Neuronal stem cell (in vitro differentiated cells): ENCODE results near the gene CRABP2.

Experiments used
- DNase-seq: peaks from one replicate; pipeline ENCODE4 v3.0.0-alpha.2; 2013; ENCODE audit warnings: low spot score
- H2AFZ ChIP-seq: one replicate; pipeline ENCODE4 v1.6.1; 2013; ENCODE audit warnings: mild to moderate bottlenecking, low read length, inconsistent platforms
- H2AK5ac ChIP-seq: 2 replicates; pipeline ENCODE4 v1.6.1; 2013; ENCODE audit warnings: low read depth, mild to moderate bottlenecking, inconsistent platforms, low read length, moderate library complexity, mixed read lengths
- H2BK120ac ChIP-seq: 2 replicates; pipeline ENCODE4 v1.6.1; 2013; ENCODE audit warnings: low read depth, mild to moderate bottlenecking, inconsistent platforms, low read length, moderate library complexity, mixed read lengths
- H2BK12ac ChIP-seq: one replicate; pipeline ENCODE4 v1.6.1; 2013; ENCODE audit warnings: low read length, inconsistent platforms
- H2BK15ac ChIP-seq: 2 replicates; pipeline ENCODE4 v1.6.1; 2013; ENCODE audit warnings: mild to moderate bottlenecking, low read length, inconsistent platforms, mixed read lengths
- H2BK5ac ChIP-seq: one replicate; pipeline ENCODE4 v1.6.1; 2013; ENCODE audit warnings: inconsistent platforms, mild to moderate bottlenecking, low read length, moderate library complexity
- H3K14ac ChIP-seq: one replicate; pipeline ENCODE4 v1.6.1; 2013; ENCODE audit warnings: low read length, inconsistent platforms
- H3K18ac ChIP-seq: 2 replicates; pipeline ENCODE4 v1.6.1; 2013; ENCODE audit warnings: low read length, inconsistent platforms
- H3K23ac ChIP-seq: 2 replicates; pipeline ENCODE4 v1.6.1; 2013; ENCODE audit warnings: low read depth, mild to moderate bottlenecking, mixed read lengths, low read length, inconsistent platforms; ENCODE audit not compliant: poor library complexity
- H3K27ac ChIP-seq: replicated peaks from 3 replicates; pipeline ENCODE4 v1.5.1; 2013; ENCODE audit warnings: low read length, inconsistent platforms
- H3K27me3 ChIP-seq, 3 experiments: 2 replicates each; pipeline ENCODE4 v1.6.1; 2013; ENCODE audit warnings: low read length in 3 of 3, mild to moderate bottlenecking in 2 of 3, inconsistent platforms in 1 of 3, low read depth in 1 of 3, mixed read lengths in 1 of 3, moderate library complexity in 1 of 3; ENCODE audit not compliant: control insufficient read depth in 3 of 3, insufficient read depth in 3 of 3
- H3K36me3 ChIP-seq, 2 donors: replicated peaks in 1 of 2; 2 replicates each; pipeline ENCODE4 v1.6.1; 2013; ENCODE audit warnings: low read length in 2 of 2; ENCODE audit not compliant: control insufficient read depth in 2 of 2, insufficient read depth in 2 of 2
- H3K4ac ChIP-seq: 2 replicates; pipeline ENCODE4 v1.6.1; 2013; ENCODE audit warnings: inconsistent platforms, mild to moderate bottlenecking, low read length, moderate library complexity
- H3K4me1 ChIP-seq, 2 donors: 1 replicate in 1 of 2; 2 replicates in 1 of 2; pipeline ENCODE4 v1.6.1; 2013; ENCODE audit warnings: low read length in 2 of 2, low read depth in 1 of 2; ENCODE audit not compliant: control insufficient read depth in 2 of 2, insufficient read depth in 1 of 2
- H3K4me2 ChIP-seq: one replicate; pipeline ENCODE4 v1.6.1; 2013; ENCODE audit warnings: mild to moderate bottlenecking, low read length, inconsistent platforms; ENCODE audit not compliant: insufficient read depth, poor library complexity, severe bottlenecking
- H3K4me3 ChIP-seq, 2 donors: 2 replicates each; pipeline ENCODE4 v1.5.1; 2013; ENCODE audit warnings: low read length in 2 of 2, mild to moderate bottlenecking in 2 of 2, inconsistent platforms in 1 of 2, moderate library complexity in 1 of 2
- H3K79me1 ChIP-seq: one replicate; pipeline ENCODE4 v1.6.1; 2013; ENCODE audit warnings: low read depth, mild to moderate bottlenecking, inconsistent platforms, low read length, moderate library complexity
- H3K9ac ChIP-seq: one replicate; pipeline ENCODE4 v1.6.1; 2013; ENCODE audit warnings: mild to moderate bottlenecking, low read depth, low read length, inconsistent platforms; ENCODE audit not compliant: poor library complexity
- H3K9me3 ChIP-seq, 2 donors: replicated peaks in 1 of 2; 2 replicates each; pipeline versions ENCODE3 to v1.6.1; 2013; ENCODE audit warnings: low read length in 2 of 2, mild to moderate bottlenecking in 2 of 2, inconsistent platforms in 1 of 2, low read depth in 1 of 2, mixed read lengths in 1 of 2, moderate library complexity in 1 of 2; ENCODE audit not compliant: control insufficient read depth in 2 of 2, insufficient read depth in 1 of 2
- H4K8ac ChIP-seq: one replicate; pipeline ENCODE4 v1.6.1; 2013; ENCODE audit warnings: low read depth, mild to moderate bottlenecking, inconsistent platforms, low read length, moderate library complexity
- H4K91ac ChIP-seq: one replicate; pipeline ENCODE4 v1.6.1; 2013; ENCODE audit warnings: low read length, low read depth, mild to moderate bottlenecking, inconsistent platforms; ENCODE audit not compliant: poor library complexity
- WGBS, 2 donors: extraction: QIAGEN DNeasy Blood & Tissue Kit; methylation state at CpG; one replicate each; pipeline ENCODE4 v1.1.7; 2013; ENCODE audit warnings: missing lambda C conversion rate in 2 of 2, mixed read lengths in 1 of 2; ENCODE audit not compliant: insufficient read length in 2 of 2, insufficient replicate concordance in 1 of 2; ENCODE audit errors: extremely low coverage in 2 of 2; 5-methylcytosine and 5-hydroxymethylcytosine counted together

Gene CRABP2

DNA sequence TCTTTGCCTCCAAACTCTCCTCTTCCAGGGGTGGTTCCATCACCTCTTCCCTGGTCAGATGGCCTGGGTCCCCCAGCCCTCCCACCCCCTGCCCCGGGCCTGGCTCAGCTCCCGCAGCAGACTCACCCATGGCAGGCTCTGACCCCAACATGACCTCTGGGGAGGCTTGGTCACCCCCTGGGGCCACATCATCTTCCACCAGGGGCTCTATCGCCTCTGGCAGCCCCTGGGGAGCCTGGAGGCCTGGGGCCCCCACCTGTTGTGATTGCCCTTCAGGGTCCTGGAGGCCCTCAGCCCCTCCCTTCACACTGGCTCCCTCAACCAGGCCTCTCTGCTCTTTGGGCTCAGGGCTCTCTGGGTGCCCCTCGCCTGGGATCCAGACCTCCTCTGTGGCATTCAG, 34.6 kb downstream of the CRABP2 start:
- DNase-seq = no peak
- H2BK15ac ChIP-seq = no peak overlapping the region
- H3K4me2 ChIP-seq = no peak overlapping the region
- no peak overlapping the region for H2AFZ ChIP-seq
- peaks cover 2 to 10% of the 10 kb centered on the region in 2 donors for H3K9me3 ChIP-seq
- H4K91ac ChIP-seq = no peak overlapping the region
- no peak overlapping the region for H3K4ac ChIP-seq
- no peak overlapping the region for H3K9ac ChIP-seq
- H2AK5ac ChIP-seq = peak overlapping the region; percentile 67
- peaks cover 58 to 68% of the 10 kb centered on the region in 2 donors for H3K4me1 ChIP-seq
- H3K36me3 ChIP-seq = peaks cover 35 to 45% of the 10 kb centered on the region in 2 donors
- H3K27me3 ChIP-seq = no peaks in the 10 kb centered on the region
- no peak overlapping the region for H2BK12ac ChIP-seq
- peak overlapping the region; percentile 68 for H3K18ac ChIP-seq
- no peak overlapping the region for H4K8ac ChIP-seq
- H2BK5ac ChIP-seq = peak overlapping the region; percentile 56
- peak overlapping the region; percentile 17 for H3K23ac ChIP-seq
- peak overlapping the region; percentile 61 for H3K27ac ChIP-seq
- no CpG with 5 or more reads among the region's 4 CpGs for WGBS, 2 donors
- no peak overlapping the region for H3K14ac ChIP-seq
- no peak overlapping the region for H3K4me3 ChIP-seq
- H3K79me1 ChIP-seq = peaks cover 15% of the 10 kb centered on the region
- H2BK120ac ChIP-seq = no peak overlapping the region

GRCh38 chr1:156670359-156670758, 35.0 kb downstream of the CRABP2 start:
- no peak overlapping the region for H2BK12ac ChIP-seq
- WGBS, 2 donors = no CpG with 5 or more reads among the region's 6 CpGs
- peaks cover 2 to 10% of the 10 kb centered on the region in 2 donors for H3K9me3 ChIP-seq
- H3K27me3 ChIP-seq = no peaks in the 10 kb centered on the region
- no peak overlapping the region for H4K8ac ChIP-seq
- H3K4me2 ChIP-seq = no peak overlapping the region
- H3K18ac ChIP-seq = peak overlapping the region; percentile 69
- peak overlapping the region; percentile 56 for H2BK5ac ChIP-seq
- H3K4me3 ChIP-seq = no peak overlapping the region
- no peak overlapping the region for H3K14ac ChIP-seq
- H2AFZ ChIP-seq = no peak overlapping the region
- H3K4ac ChIP-seq = no peak overlapping the region
- peak overlapping the region; percentile 67 for H2AK5ac ChIP-seq
- no peak overlapping the region for H2BK15ac ChIP-seq
- no peak overlapping the region for H4K91ac ChIP-seq
- H3K79me1 ChIP-seq = peaks cover 15% of the 10 kb centered on the region
- peak overlapping the region; percentile 61 for H3K27ac ChIP-seq
- no peak for DNase-seq
- H2BK120ac ChIP-seq = no peak overlapping the region
- H3K23ac ChIP-seq = no peak overlapping the region
- no peak overlapping the region for H3K9ac ChIP-seq
- peaks cover 63 to 71% of the 10 kb centered on the region in 2 donors for H3K4me1 ChIP-seq
- peaks cover 35 to 41% of the 10 kb centered on the region in 2 donors for H3K36me3 ChIP-seq

DNA sequence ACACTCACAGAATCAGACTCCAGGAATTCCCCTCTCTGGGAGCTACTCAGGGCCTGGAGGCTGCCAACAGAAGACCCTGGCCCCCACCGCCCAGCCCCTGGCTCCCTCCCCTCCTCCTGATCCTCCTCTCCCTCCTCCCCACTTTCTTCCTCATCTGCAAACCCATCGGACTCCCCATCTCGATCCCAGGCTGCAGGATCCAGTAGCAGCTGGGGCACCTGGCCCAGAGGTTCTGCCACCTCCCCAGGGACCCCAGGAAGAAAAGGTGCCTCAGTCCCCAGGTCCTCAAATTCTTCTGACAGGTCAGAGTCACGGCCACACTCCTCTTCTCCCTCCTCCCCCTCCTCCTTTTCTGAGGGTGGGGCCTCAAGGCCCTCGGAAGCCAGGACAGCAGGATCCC, 35.6 kb downstream of the CRABP2 start:
- peak overlapping the region; percentile 67 for H2AK5ac ChIP-seq
- whole genome bisulfite sequencing, 2 donors = no CpG with 5 or more reads among the region's 5 CpGs

DNA sequence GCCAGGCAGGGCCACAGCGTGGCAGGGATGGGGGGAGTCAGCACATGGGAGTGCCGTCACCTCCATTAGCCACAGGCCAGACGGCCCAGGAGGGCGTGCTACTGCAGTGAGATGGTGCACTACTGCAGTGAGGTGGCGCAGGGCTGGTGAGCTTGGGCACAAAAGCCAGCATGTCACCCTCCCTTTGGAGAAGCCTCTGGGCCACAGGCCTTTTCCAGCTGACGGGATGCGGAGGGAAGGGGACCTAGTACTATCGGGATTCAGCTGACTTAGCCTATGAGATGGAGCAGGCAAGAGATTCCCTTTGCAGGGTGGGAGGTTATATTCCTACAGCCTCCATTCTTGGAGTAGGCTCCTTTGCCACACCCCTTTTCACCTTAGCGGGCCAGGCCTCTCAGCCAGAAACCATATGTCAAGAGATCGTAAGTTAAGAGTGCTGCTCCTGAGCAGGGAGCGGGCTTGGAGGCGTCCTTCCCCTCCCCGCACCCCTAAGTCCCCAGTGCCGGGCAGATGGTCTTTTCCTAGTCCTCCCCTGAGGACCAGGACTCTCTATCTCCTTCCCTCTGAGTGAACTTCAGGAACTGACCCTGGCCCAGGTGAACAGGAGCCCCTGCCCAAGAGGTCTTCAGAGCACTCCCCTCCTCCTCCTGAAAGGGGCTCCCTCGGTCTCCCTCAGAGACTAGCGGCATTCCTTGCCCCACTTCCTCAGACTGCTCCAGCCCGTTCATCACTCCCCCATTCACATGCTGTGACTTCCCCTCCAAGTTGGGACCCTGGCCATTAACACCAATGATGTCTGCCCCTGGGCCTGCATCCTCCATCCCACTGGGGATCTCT, 36.4 kb downstream of the CRABP2 start:
- no CpG with 5 or more reads among the region's 17 CpGs for WGBS, 2 donors
- no peak for DNase-seq
- peaks cover 64 to 70% of the 10 kb centered on the region in 2 donors for H3K4me1 ChIP-seq

More for the DNA sequence above, 35.6 kb downstream of the CRABP2 start:
- H3K27me3 ChIP-seq = no peaks in the 10 kb centered on the region
- peaks cover 11% of the 10 kb centered on the region for H3K79me1 ChIP-seq
- peak overlapping the region; percentile 22 for H3K14ac ChIP-seq
- H2BK5ac ChIP-seq = peak overlapping the region; percentile 56
- no peak overlapping the region for H2BK120ac ChIP-seq
- H3K9ac ChIP-seq = peak overlapping the region; percentile 37
- H4K91ac ChIP-seq = no peak overlapping the region
- H2BK15ac ChIP-seq = no peak overlapping the region
- peak overlapping the region; percentile 61 for H3K27ac ChIP-seq
- H3K23ac ChIP-seq = no peak overlapping the region
- H3K4me1 ChIP-seq = peaks cover 64 to 70% of the 10 kb centered on the region in 2 donors
- DNase-seq = no peak
- no peak overlapping the region for H2BK12ac ChIP-seq
- no peak overlapping the region for H3K4me3 ChIP-seq
- peaks cover 31 to 35% of the 10 kb centered on the region in 2 donors for H3K36me3 ChIP-seq
- H3K9me3 ChIP-seq = peaks cover 2 to 10% of the 10 kb centered on the region in 2 donors
- no peak overlapping the region for H4K8ac ChIP-seq
- no peak overlapping the region for H2AFZ ChIP-seq
- no peak overlapping the region for H3K4me2 ChIP-seq
- H3K4ac ChIP-seq = no peak overlapping the region
- peak overlapping the region; percentile 69 for H3K18ac ChIP-seq

More for the DNA sequence above, 36.4 kb downstream of the CRABP2 start:
- Histone ChIP-seq H3K4me2 (peak overlapping the region; percentile 20), H2BK15ac (peak overlapping the region; percentile 60), H2AK5ac (peak overlapping the region; percentile 87), H3K18ac (peak overlapping the region; percentile 93), H2BK12ac (peak overlapping the region; percentile 76), H2BK5ac (peak overlapping the region; percentile 40), H4K91ac (peak overlapping the region; percentile 19), H3K14ac (peak overlapping the region; percentile 22), H3K4ac (peak overlapping the region; percentile 23), H3K36me3 (peaks cover 24 to 28% of the 10 kb centered on the region in 2 donors), H3K79me1 (peaks cover 8% of the 10 kb centered on the region), H3K27me3 (no peaks in the 10 kb centered on the region), H3K9me3 (peaks cover 2 to 10% of the 10 kb centered on the region in 2 donors), H3K9ac (peak overlapping the region; percentile 54), H4K8ac (no peak overlapping the region), H2AFZ (no peak overlapping the region), H2BK120ac (no peak overlapping the region), H3K27ac (peak overlapping the region; percentile 61), H3K4me3 (no peak overlapping the region), H3K23ac (peak overlapping the region; percentile 70)
